K562 (cell line): ENCODE measurements around the gene RPL35. TPM values are rescaled to one million over a fixed set of nuclear protein-coding genes. Genes with fewer than 3 reads are reported as not detected.
A peak's percentile ranks its signal among the peaks of the same experiment; 100 is the strongest.

ENCODE experiments used
- ATAC-seq: fragments of 200-7000 bp; cut with Tn5 transposase; 3 replicates; pipeline ENCODE4 v1.9.1; 2020; ENCODE audit warnings: moderate library complexity
- BruUV-seq: library from RNA; stranded (reverse); fragments of 400-500 nt; replicated peaks from 2 replicates; lab custom pipeline; 2021; lab: Mats Ljungman, UMichigan
- CTCF ChIA-PET: fragments of 300-600 bp; formaldehyde crosslinking; extraction: SDS; loops from one replicate; lab custom pipeline; 2021; ENCODE audit warnings: low intra/inter-chr PET ratio; lab: Yijun Ruan, JAX
- POLR2A ChIA-PET: fragments of 300-600, 350-650 bp; sonication (Branson Sonifier 250); formaldehyde crosslinking; extraction: SDS; loops from one replicate; lab custom pipeline; 2021; ENCODE audit warnings: antibody characterized with exemption, inconsistent platforms; lab: Yijun Ruan, JAX
- DNase-seq, 4 experiments: peaks; one replicate each; pipeline versions ENCODE4 v3.0.0 to v3.0.0-alpha.2; 2011 to 2018; ENCODE audit warnings: low spot score in 3 of 4, mixed read lengths in 3 of 4; ENCODE audit errors: extremely low read depth in 1 of 4
- FAIRE-seq: peaks from 2 replicates; lab custom pipeline; 2011; peaks lifted over from hg19 to GRCh38; lab: Jason Lieb, UNC
- H2AFZ ChIP-seq: 2 replicates; pipeline ENCODE4 v1.6.0; 2011; ENCODE audit warnings: low read depth, low read length, control low read depth, inconsistent platforms
- H3K27ac ChIP-seq: fragments of 200-600 bp; 3 replicates; pipeline ENCODE4 v1.8.0; 2011; ENCODE audit warnings: low read depth, mild to moderate bottlenecking, control low read depth, inconsistent platforms, low read length, moderate library complexity, mixed read lengths; ENCODE audit errors: extremely low read depth
- H3K27me3 ChIP-seq, 2 experiments: fragments of 300-600 bp in 1 of 2; 2 replicates in 1 of 2; 3 replicates in 1 of 2; pipeline versions ENCODE4 v1.6.0 to v1.8.0; 2011; ENCODE audit warnings: inconsistent platforms in 2 of 2, low read length in 2 of 2, mild to moderate bottlenecking in 1 of 2, mixed read lengths in 1 of 2, moderate library complexity in 1 of 2; ENCODE audit not compliant: control insufficient read depth in 2 of 2, insufficient read depth in 2 of 2
- H3K36me3 ChIP-seq: fragments of 300-600 bp; 3 replicates; pipeline ENCODE4 v1.8.0; 2011; ENCODE audit warnings: mild to moderate bottlenecking, low read length, inconsistent platforms; ENCODE audit not compliant: control insufficient read depth, insufficient read depth
- H3K4me1 ChIP-seq, 2 experiments: fragments of 200-600 bp in 1 of 2; replicated peaks in 1 of 2; 2 replicates in 1 of 2; 3 replicates in 1 of 2; pipeline versions ENCODE4 v1.5.1 to v1.8.0; 2011; ENCODE audit warnings: inconsistent platforms in 2 of 2, low read length in 2 of 2, mild to moderate bottlenecking in 1 of 2, mixed read lengths in 1 of 2, moderate library complexity in 1 of 2; ENCODE audit not compliant: control insufficient read depth in 2 of 2, insufficient read depth in 2 of 2
- H3K4me2 ChIP-seq: 2 replicates; pipeline ENCODE4 v1.6.1; 2011; ENCODE audit warnings: low read length, control low read depth, inconsistent platforms, mixed read lengths; ENCODE audit not compliant: insufficient read depth
- H3K4me3 ChIP-seq: fragments of 200-600 bp; sonication (generic), shearing (Covaris generic); 2 replicates; pipeline ENCODE4 v1.5.1; 2016; ENCODE audit warnings: control low read depth, inconsistent platforms
- H3K79me2 ChIP-seq: fragments of 200-600 bp; 3 replicates; pipeline ENCODE4 v1.8.0; 2011; ENCODE audit warnings: low read length, inconsistent platforms; ENCODE audit not compliant: control insufficient read depth, insufficient read depth
- H3K9ac ChIP-seq, 2 experiments: 2 replicates each; pipeline versions ENCODE4 v1.6.0 to v1.6.1; 2011; ENCODE audit warnings: low read depth in 2 of 2, low read length in 2 of 2, control low read depth in 1 of 2, inconsistent platforms in 1 of 2, mild to moderate bottlenecking in 1 of 2, mixed read lengths in 1 of 2; ENCODE audit not compliant: insufficient read depth in 1 of 2
- H3K9me1 ChIP-seq: one replicate; pipeline ENCODE4 v1.6.0; 2011; ENCODE audit warnings: inconsistent platforms, mild to moderate bottlenecking, low read length, moderate library complexity; ENCODE audit not compliant: control insufficient read depth, insufficient read depth
- H3K9me3 ChIP-seq: replicated peaks from 2 replicates; pipeline ENCODE4 v1.5.1; 2011; ENCODE audit warnings: low read depth, low read length, inconsistent platforms; ENCODE audit not compliant: control insufficient read depth, insufficient read depth
- H4K20me1 ChIP-seq: replicated peaks from 2 replicates; pipeline ENCODE4 v1.6.1; 2011; ENCODE audit warnings: low read length, inconsistent platforms, mixed read lengths; ENCODE audit not compliant: control insufficient read depth, insufficient read depth
- BACH1 ChIP-seq: fragments of 200-800 bp; sonication (Bioruptor generic); IDR thresholded peaks from 2 replicates; pipeline ENCODE4 v1.6.1; 2016; ENCODE audit warnings: missing genetic modification characterization, missing compliant biosample characterization
- CTBP1 ChIP-seq: fragments of 450-650 bp; IDR thresholded peaks from 2 replicates; pipeline ENCODE4 v1.6.1; 2016; ENCODE audit warnings: borderline replicate concordance
- CUX1 ChIP-seq: fragments of 200-800 bp; sonication (Bioruptor generic); IDR thresholded peaks from 2 replicates; pipeline ENCODE4 v1.6.1; 2016; ENCODE audit warnings: missing genetic modification characterization, missing compliant biosample characterization
- HMGXB4 ChIP-seq: sonication (generic); formaldehyde crosslinking; IDR thresholded peaks from 2 replicates; pipeline ENCODE4 v1.8.1; 2023; ENCODE audit warnings: mild to moderate bottlenecking, missing genetic modification reagents
- PRDM10 ChIP-seq: fragments of 450-650 bp; IDR thresholded peaks from 2 replicates; pipeline ENCODE4 v1.6.1; 2018; ENCODE audit not compliant: partially characterized antibody
- USF1 ChIP-seq: sonication (generic); formaldehyde crosslinking; IDR thresholded peaks from 2 replicates; pipeline ENCODE4 v1.9.0; 2022; ENCODE audit warnings: mild to moderate bottlenecking, missing genetic modification reagents
- WGBS: fragments of 100-300 bp; shearing (Covaris generic); methylation state at CpG from one replicate; pipeline ENCODE4 v1.1.6; 2016; ENCODE audit warnings: low coverage, mixed read lengths; ENCODE audit not compliant: insufficient coverage; ENCODE audit errors: missing lambda C conversion rate; 5-methylcytosine and 5-hydroxymethylcytosine counted together
- in situ Hi-C: fragments of 300-500 bp; cut with MboI; formaldehyde crosslinking; loops from 4 replicates; pipeline ENCODE4 v1.15.0; 2018; ENCODE audit warnings: inconsistent platforms, mixed read lengths
- intact Hi-C: fragments of 100-400 bp; cut with micrococcal nuclease; formaldehyde crosslinking; loops from 2 replicates; pipeline ENCODE4 v1.14.2; 2022
- polyA plus RNA-seq, 8 experiments: library from polyadenylated mRNA; depleted of rRNA in 4 of 8; stranded (reverse) in 5 of 8; unstranded in 3 of 8; fragments of >200 nt; fragmentation: Nextera tagmentation in 2 of 8; fragmentation: Illumina TruSeq in 1 of 8; extraction: Ambion mirVana in 2 of 8; extraction: Trizol in 1 of 8; gene quantifications; 2 replicates each; pipeline versions ENCODE4 v1.2.1 to v1.2.3, GENCODE V29; 2011 to 2014; ENCODE audit warnings: inconsistent platforms in 1 of 8, missing spikeins in 1 of 8
- total RNA-seq, 7 experiments: library from RNA; depleted of rRNA in 6 of 7; stranded (reverse); fragments of >200 nt in 6 of 7; fragmentation: Illumina TruSeq in 2 of 7; extraction: Trizol in 2 of 7; gene quantifications; 2 replicates each; pipeline versions ENCODE4 v1.2.1 to v1.2.3, GENCODE V29; 2011 to 2021; ENCODE audit warnings: low replicate concordance in 1 of 7

RPL35 gene
- total and polyA plus RNA-seq, 9 of the 15 experiments (the other 6 are each of a cell fraction or from before 2014, with no cell fraction given), result 1,755 to 5,101 (median 3,405) TPM

GRCh38 chr9:124818431-124819281 is 43.1 kb downstream of the RPL35 start:
- POLR2A ChIA-PET, result interaction anchor here (0.6 to 1.5 kb wide), 7 partner anchors 11 to 89 kb away, joined by 3 to 5 read pairs (median 4); no protein-coding TSS in a partner anchor
- peak overlapping the region; percentile 40 for H3K4me2 ChIP-seq
- intact Hi-C loops, result no loop called here
- no peak for TF ChIP-seq CUX1 (CRISPR knock-in tag)
- peak; percentile 87; the same call in 1 of the 2 replicates for TF ChIP-seq CTBP1
- TF ChIP-seq PRDM10, result peak; percentile 94
- peak; percentile 15; the same call in 1 of the 2 replicates for TF ChIP-seq USF1 (CRISPR knock-in tag)
- TF ChIP-seq BACH1 (tag), result 0 out of 2 replicates have a peak, but pooled peaks have one; percentile 46
- TF ChIP-seq HMGXB4, result no peak

More at GRCh38 chr9:124818431-124819281, 43.1 kb downstream of the RPL35 start:
- Histone ChIP-seq H3K9me1 (no peaks in the 10 kb centered on the region), H2AFZ (peak overlapping the region; percentile 90), H3K9ac (peak overlapping the region in 1 of 2 experiments; percentile 84; a peak in 2 of 4 replicates), H3K79me2 (no peaks in the 10 kb centered on the region), H3K27ac (no peak overlapping the region), H3K9me3 (no peaks in the 10 kb centered on the region), H3K4me1 (peaks cover 13 to 14% of the 10 kb centered on the region in 2 experiments), H3K36me3 (no peaks in the 10 kb centered on the region), H3K4me3 (no peak overlapping the region), H3K27me3 (no peaks in the 10 kb centered on the region), H4K20me1 (no peaks in the 10 kb centered on the region)
- peak in 3 of 4 experiments; percentile 44 to 60 (median 50) for DNase-seq
- peak; percentile 75 for ATAC-seq
- 21% methylated on average over 18 of the region's 18 CpGs for WGBS
- FAIRE-seq, result peak; percentile 61
- in situ Hi-C loops, result no loop called here
- CTCF ChIA-PET, result no interaction called here
- no TSS peak for BruUV-seq
